NCI-H345 treated with DMSO at 0.1 percent for 48 hours (cell line): ENCODE data around the gene PPDPF.

Experiments
- DNase-seq: peaks from one replicate; lab custom pipeline; 2025; ENCODE audit not compliant: unreplicated experiment; lab: John Stamatoyannopoulos, UW

Gene PPDPF

GRCh38 chr20:63519668-63520503, 679 bp upstream of the PPDPF start:
- DNase-seq: peak; percentile 51

GRCh38 chr20:63520934-63521601, 503 bp downstream of the PPDPF start:
- DNase-seq: peak; percentile 42

GRCh38 chr20:63521602-63522001, 1.0 kb downstream of the PPDPF start:
- DNase-seq: no peak

GRCh38 chr20:63522091-63522868, 1.7 kb downstream of the PPDPF start:
- no peak for DNase-seq

- no peak for DNase-seq
Observed at GRCh38 chr20:63522981-63523611, 2.5 kb downstream of the PPDPF start.

- DNase-seq: no peak
Observed at GRCh38 chr20:63525185-63525584, 4.6 kb downstream of the PPDPF start.

GRCh38 chr20:63525971-63526370, 5.4 kb downstream of the PPDPF start:
- DNase-seq: no peak

- no peak for DNase-seq
Observed at GRCh38 chr20:63527184-63527583, 6.6 kb downstream of the PPDPF start.

- DNase-seq: no peak
Observed at GRCh38 chr20:63529180-63529860, 8.8 kb downstream of the PPDPF start.

GRCh38 chr20:63529861-63530787, 9.6 kb downstream of the PPDPF start:
- DNase-seq: no peak

- no peak for DNase-seq
Observed at GRCh38 chr20:63530788-63531160, 10.2 kb downstream of the PPDPF start.

GRCh38 chr20:63531686-63532448, 11.3 kb downstream of the PPDPF start:
- DNase-seq: no peak

GRCh38 chr20:63532449-63532971, 11.9 kb downstream of the PPDPF start:
- no peak for DNase-seq

GRCh38 chr20:63533388-63533787, 12.8 kb downstream of the PPDPF start:
- DNase-seq: no peak

GRCh38 chr20:63533871-63534393, 13.4 kb downstream of the PPDPF start:
- DNase-seq: no peak

GRCh38 chr20:63534427-63534830, 13.9 kb downstream of the PPDPF start:
- DNase-seq: no peak

- DNase-seq: no peak
Observed at GRCh38 chr20:63534831-63535651, 14.5 kb downstream of the PPDPF start.
